GM12872 (cell line): ENCODE results near the gene ATG4D.

Experiments
- TF ChIP-seq, protein P1 (sequence below): IDR thresholded peaks from 3 replicates; pipeline ENCODE4 v1.5.1; 2011; ENCODE audit warnings: low read depth, mild to moderate bottlenecking, low read length, moderate library complexity; ENCODE audit not compliant: insufficient read depth

The ATG4D gene

DNA sequence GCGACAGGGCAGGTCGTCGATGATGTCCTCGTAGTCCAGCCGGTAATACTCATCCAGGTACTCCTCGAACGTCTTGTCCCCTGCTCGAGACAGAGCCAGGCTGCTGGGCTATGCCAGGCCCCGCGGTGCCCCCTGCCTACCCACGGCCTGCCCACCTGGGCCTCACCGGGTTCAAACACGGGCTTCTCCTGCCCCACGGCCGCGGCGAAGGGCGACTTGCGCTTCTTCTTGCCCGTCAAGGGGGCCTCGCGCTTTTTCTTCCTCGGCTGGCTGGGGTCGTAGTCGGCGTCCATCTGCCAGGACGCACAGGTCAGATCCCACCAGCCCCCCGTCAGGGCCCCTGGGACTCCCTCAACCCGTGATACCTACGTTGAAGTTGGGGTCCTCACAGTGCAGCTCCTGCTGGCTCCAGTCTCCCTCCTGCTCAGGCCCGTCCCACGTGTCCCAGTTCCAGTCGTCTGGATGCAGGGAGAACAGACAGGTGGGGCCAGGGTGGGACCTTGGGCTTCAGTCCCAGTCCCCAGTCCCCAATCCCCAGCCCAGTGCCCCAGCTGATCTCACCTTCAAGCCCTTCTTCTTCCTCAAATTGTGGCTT, 14.0 kb downstream of the ATG4D start:
- TF ChIP-seq, protein P1, sequence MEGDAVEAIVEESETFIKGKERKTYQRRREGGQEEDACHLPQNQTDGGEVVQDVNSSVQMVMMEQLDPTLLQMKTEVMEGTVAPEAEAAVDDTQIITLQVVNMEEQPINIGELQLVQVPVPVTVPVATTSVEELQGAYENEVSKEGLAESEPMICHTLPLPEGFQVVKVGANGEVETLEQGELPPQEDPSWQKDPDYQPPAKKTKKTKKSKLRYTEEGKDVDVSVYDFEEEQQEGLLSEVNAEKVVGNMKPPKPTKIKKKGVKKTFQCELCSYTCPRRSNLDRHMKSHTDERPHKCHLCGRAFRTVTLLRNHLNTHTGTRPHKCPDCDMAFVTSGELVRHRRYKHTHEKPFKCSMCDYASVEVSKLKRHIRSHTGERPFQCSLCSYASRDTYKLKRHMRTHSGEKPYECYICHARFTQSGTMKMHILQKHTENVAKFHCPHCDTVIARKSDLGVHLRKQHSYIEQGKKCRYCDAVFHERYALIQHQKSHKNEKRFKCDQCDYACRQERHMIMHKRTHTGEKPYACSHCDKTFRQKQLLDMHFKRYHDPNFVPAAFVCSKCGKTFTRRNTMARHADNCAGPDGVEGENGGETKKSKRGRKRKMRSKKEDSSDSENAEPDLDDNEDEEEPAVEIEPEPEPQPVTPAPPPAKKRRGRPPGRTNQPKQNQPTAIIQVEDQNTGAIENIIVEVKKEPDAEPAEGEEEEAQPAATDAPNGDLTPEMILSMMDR, result no peak

DNA sequence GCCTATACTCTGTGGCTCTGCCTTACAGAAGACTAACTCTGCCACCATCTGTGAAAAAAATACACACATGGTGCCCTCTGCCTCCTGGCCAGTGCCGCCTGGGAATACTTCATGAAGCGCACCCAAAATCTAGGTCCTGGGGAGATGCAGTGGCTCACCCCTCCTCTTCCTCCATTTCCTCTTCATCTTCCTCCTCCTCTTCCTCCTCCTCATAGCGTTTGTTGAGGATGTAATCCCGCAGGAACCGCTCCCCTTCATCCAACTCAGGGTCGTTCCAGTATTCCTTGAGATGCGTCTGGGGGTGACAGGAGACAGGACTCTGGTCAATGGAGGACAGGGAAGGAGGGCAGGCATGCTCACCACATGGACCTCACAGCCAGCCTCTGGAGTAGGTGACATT, 16.4 kb downstream of the ATG4D start:
- TF ChIP-seq, protein P1, result no peak

DNA sequence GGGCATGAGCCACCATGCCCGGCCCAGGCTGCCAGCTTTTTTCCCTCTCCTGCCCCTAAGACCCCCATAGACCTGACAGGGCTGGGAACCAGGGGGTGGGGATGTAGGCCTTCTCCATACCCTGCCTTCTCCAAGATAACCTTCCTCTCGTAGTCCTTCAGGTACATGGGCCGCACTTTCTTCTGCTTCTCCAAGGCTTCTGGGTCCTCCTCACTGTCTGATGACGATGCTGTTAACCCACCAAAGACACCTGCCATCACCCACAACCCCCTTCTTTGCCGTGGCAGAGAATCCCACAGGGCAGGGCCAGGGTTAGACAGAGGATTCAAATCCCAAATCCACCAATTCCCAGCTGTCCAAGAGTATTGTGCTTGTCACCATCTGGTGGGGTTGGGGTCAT, 18.9 kb downstream of the ATG4D start:
- TF ChIP-seq, protein P1, result no peak

DNA sequence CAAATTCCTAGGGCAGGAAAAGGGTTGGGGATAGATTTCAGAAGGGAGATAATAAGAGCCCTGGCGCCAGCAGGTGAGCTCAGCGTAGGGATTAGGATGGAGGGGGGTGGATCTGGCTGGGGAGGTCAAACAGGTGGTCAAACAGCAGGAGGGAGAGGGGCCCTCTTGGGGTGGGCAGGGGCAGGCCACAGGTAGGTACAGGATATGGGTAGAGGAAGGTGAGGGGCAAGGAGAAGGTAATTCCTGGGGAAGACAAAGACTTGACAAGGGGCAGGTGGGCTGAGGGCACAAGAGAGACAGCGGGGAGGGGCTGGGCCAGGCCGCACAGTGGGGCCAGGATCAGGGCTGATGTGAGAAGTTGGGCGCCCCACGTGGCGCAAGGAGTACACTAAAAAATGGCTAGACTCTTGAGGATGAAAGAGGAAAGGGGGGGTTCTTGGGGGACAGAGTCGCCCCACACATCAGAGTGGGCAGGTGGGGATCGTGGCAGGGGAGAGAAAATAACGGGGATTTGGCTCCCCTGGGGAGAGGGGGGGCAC, 21.4 kb downstream of the ATG4D start:
- TF ChIP-seq, protein P1, result peak; percentile 53

DNA sequence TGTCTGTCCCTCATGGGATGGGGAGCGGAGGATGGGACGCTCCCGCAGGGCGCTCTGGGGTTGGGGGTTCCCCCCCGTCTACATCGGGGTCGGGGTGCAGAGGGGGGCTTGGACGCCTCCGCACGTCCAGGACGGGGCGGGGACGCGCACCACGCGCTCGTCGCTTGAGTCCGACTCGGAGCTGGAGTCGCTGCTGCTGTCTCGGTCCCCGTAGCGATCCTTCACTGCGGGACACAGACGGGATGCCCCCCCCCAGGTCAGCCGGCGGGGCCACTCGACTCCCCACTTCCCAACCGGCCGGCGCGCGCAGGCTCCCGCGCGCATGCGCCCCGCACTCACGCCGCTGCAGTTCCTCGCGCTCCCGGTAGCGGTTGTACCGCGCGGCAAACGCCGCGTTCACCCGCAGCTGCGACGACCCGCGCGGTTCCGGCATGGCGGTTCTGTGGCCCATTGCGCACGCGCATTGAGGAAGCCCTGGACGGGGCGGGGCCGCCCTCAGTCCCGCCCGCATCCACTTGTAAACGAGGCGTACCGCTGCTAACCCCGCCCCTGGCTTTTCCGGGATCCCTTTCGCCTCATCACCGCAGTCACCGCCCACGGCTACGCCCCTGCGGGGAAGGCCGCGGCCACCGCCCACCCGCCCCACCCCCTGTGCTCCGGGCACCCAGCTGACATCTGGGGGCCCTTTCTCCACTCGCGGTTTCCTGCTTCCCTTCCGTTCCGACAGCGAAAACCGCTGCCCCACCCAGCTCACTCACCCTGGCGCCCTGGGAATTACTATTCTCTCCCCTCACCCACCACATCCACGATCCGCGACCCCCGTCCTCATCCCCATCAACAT, 22.1 kb downstream of the ATG4D start, which contains the start of gene KRI1:
TSS of gene KRI1 (minus strand) at position 444 of the 841 bp plus-strand sequence. CDS start at position 433, 11 bp downstream.
- TF ChIP-seq, protein P1, result peak; percentile 54; the same call in 2 of the 3 replicates

DNA sequence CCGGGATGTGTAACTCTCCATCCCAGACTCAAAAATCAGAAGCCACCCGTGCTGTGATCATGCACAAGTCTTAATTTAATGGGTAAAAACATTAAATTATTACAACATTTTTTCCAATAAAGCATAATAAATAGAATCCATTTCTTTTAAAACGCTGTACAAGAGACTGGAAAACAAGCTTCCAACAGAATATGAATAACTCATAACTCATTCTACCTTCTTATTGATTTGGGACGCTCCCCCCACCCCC, 22.6 kb downstream of the ATG4D start:
- TF ChIP-seq, protein P1, result no peak

DNA sequence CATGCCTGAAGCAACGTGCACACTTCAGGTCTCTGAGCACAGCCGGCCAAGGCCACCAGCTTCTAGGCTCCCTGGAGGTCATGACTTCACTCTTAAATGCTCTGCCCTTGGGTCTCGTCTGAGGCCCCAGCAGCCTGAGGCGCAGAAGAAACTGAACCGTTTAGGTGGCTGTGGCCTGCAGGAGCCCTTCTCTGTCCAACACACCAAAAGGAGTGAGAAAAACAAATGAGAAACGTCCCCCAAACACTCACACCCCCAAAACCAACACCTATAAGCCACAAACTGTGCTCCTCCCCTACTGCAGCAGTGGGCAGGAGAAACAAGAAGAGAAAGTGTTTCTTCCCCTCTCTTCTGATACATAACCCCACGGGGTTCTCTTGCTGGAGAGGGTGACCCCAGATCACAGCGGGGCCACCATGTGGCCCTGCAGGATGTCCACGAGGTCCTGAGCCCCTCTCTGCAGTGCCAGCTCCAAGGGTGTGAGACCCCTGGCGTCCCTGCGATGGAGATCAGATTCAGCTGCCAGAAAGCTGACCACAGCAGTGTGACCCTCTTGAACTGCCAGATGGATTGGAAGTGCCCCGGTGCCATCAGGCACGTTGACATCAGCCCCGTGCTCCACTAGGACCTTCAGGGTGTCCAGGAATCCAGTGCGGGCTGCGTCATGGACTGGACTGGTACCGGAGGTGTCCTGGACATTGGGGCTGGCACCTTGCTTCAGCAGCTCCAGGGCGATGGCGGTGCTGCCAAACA, 23.1 kb downstream of the ATG4D start:
- TF ChIP-seq, protein P1, result no peak
